ENCODE data around the gene TRIM29.
"Not testable (repeated sequence)": the region's sequence is repeated elsewhere in the genome, so short reads cannot be mapped to it uniquely, and the experiment has no call there.

Gene TRIM29

DNA sequence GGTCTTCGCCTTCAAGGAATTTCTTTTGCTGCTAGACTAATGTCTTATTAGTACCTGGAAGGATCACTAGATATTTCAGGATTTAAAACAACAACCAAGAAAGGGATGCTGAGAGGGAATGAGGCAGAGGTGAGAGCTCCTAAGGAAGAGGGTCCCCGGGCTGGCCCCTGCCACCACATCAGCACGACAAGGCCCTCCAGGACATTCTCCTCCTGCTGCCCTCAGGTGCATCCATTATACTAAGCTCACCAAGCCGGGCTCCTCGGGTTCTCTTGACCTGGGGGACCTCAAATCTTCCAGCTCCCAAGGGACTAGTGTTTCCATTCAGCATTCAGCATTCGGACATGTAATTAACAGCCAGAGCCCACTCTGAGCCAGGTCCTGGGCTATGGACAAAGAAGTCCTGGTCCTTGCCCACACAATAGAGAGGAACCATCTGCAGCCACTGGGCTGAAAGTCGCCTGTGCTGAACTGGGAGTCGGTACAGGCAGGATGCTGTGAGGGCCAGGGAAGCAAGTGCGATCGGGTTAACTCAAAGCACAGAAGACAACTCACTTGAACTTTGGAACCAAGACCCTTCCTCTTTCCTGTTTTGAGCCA lies 43.6 kb upstream of the TRIM29 start:
- Mint-ChIP-seq H3K27me3 (ENCODE audit: low read depth) (peaks cover 8% of the 10 kb centered on the region), H3K9me3 (no peaks in the 10 kb centered on the region), H3K4me1 (peaks cover 81% of the 10 kb centered on the region), H3K4me3 (peak overlapping the region in 2 of 3 experiments; percentile 5 to 22), H3K27ac (peak overlapping the region; percentile 96 to 99 (median 98)), H3K36me3 (ENCODE audit: low read depth) (no peaks in the 10 kb centered on the region)
- TF ChIP-seq, protein P1, sequence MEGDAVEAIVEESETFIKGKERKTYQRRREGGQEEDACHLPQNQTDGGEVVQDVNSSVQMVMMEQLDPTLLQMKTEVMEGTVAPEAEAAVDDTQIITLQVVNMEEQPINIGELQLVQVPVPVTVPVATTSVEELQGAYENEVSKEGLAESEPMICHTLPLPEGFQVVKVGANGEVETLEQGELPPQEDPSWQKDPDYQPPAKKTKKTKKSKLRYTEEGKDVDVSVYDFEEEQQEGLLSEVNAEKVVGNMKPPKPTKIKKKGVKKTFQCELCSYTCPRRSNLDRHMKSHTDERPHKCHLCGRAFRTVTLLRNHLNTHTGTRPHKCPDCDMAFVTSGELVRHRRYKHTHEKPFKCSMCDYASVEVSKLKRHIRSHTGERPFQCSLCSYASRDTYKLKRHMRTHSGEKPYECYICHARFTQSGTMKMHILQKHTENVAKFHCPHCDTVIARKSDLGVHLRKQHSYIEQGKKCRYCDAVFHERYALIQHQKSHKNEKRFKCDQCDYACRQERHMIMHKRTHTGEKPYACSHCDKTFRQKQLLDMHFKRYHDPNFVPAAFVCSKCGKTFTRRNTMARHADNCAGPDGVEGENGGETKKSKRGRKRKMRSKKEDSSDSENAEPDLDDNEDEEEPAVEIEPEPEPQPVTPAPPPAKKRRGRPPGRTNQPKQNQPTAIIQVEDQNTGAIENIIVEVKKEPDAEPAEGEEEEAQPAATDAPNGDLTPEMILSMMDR (IDR thresholded peaks at IDR 0.05; ENCODE audit: unreplicated experiment in 3 of 3): no peak

DNA sequence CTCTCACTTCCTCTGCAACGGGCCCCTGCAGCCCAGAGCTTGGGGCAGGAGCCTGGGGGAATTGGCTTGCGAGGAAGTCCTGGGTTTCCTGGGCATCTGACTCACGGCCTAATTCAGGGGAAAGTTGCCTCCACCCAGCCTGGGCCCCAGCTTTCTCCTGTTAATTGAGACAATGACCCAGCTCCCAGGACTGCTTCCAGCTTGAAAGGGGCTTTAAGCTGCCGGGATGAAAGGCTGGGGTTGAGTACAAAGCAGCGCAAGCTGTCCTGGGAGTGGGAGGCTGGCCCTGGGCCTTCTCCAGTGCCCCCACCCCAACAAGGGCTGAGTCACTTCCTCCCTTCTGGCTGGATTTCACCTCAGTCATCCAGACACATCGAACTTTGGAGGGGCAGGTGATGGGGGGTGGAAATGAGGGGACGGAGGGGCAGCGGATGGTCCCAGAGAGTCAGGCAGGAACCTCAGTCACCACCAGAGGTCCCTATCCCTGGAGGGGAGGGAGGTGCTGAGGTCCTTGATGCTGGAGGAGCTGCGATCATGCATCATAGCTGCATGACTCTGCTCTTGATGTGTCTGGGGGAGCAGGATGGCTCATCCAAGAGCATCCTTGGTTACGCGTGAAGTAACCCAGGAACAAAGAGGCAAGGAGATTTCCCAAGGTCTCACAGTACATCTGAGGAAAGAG lies 42.8 kb upstream of the TRIM29 start:
- Mint-ChIP-seq H3K9me3 (no peaks in the 10 kb centered on the region), H3K27me3 (ENCODE audit: low read depth) (peaks cover 15% of the 10 kb centered on the region), H3K27ac (peak overlapping the region; percentile 96 to 99 (median 98)), H3K36me3 (ENCODE audit: low read depth) (no peaks in the 10 kb centered on the region), H3K4me1 (peaks cover 78% of the 10 kb centered on the region), H3K4me3 (peak overlapping the region in 2 of 3 experiments; percentile 29 to 44)
- TF ChIP-seq, protein P1 (IDR thresholded peaks at IDR 0.05; ENCODE audit: unreplicated experiment in 3 of 3): peak; percentile 10 to 29 (median 20)

DNA sequence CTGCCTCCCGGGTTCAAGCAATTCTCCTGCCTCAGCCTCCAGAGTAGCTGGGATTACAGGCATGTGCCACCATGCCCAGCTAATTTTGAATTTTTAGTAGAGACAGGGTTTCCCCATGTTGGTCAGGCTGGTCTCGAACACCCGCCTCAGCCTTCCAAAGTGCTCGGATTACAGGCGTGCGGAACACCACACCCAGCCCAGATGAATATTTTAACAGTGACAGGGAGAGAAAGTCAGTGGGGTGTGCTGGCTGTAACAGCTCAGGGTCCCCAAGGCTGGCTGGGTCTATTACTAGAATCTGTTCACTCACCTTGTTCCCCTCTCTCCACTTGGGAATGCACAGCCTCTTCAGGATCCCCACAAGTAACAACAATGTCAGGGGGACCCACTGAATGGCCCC lies 42.1 kb upstream of the TRIM29 start:
- Mint-ChIP-seq H3K27me3 (ENCODE audit: low read depth) (peaks cover 15% of the 10 kb centered on the region), H3K4me1 (peaks cover 72% of the 10 kb centered on the region), H3K27ac (peak overlapping the region in 2 of 3 experiments; percentile 96 to 99), H3K4me3 (peak overlapping the region in 1 of 3 experiments; percentile 26)
- H3K36me3 Mint-ChIP-seq (ENCODE audit: low read depth); H3K9me3 Mint-ChIP-seq: not testable (repeated sequence)

DNA sequence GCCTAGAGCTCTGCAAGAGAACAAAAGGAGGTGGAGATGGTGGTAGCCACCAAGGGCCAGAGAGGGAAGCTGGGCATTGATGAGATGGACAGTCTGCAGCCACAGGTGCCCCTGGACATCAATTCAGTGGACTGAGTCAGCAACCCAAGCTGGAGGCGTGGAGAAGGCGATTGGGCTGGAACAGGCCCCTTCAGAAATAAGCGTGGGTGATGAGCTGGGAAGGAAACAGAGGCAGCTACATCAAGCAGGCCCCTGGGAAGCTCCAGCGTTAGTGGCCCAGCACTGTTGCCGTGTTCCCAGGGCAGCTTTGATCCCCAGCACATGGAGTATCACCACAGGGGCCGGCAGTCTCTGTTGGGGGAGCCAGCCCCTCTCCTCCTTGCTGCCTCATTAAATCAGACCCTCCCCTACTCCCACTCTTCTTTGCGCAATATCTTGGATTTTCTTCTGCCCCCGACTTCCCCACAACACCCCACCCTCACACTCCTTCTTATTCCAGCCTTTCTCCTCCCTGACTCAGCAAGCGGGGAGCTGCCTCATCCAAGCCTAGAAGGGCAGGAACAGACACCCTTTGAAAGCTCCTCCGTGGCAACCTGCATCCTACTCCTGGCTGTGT lies 41.3 kb upstream of the TRIM29 start:
- TF ChIP-seq, protein P1 (IDR thresholded peaks at IDR 0.05; ENCODE audit: unreplicated experiment in 3 of 3): no peak
- H3K27ac Mint-ChIP-seq: peak overlapping the region; percentile 73 to 99 (median 96)
- H3K27me3 Mint-ChIP-seq (ENCODE audit: low read depth): peaks cover 15% of the 10 kb centered on the region
- H3K9me3 Mint-ChIP-seq: no peaks in the 10 kb centered on the region
- H3K36me3 Mint-ChIP-seq (ENCODE audit: low read depth): no peaks in the 10 kb centered on the region
- H3K4me3 Mint-ChIP-seq: peak overlapping the region in 1 of 3 experiments; percentile 25
- peaks cover 67% of the 10 kb centered on the region for H3K4me1 Mint-ChIP-seq

DNA sequence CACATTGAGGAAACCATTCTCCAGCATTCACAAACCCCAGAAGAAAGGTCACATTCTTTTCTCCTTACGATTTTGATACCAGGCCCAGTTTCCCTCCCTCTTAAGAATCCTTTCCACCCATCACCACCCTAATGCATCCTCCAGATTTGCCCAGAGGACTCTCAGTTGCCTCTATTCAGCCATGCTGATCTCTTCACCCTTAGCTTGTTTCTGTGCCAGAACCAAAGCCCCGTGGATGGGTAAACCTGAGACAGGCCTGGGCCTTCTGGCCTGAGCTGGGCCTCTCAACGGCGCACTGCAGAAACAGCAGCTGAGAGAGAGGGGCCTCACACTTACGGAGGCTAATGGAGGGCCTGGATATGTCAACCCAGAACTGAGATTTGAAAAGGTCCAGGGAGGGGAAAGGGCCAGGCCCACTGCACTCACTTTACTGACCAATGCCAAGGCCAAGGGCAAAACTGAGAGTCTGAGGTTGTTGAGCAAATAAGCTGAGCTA lies 40.7 kb upstream of the TRIM29 start:
- TF ChIP-seq, protein P1 (IDR thresholded peaks at IDR 0.05; ENCODE audit: unreplicated experiment in 3 of 3): no peak
- H3K27me3 Mint-ChIP-seq (ENCODE audit: low read depth): peaks cover 15% of the 10 kb centered on the region
- H3K4me1 Mint-ChIP-seq: peaks cover 66% of the 10 kb centered on the region
- H3K4me3 Mint-ChIP-seq: peak overlapping the region in 1 of 3 experiments; percentile 25
- H3K36me3 Mint-ChIP-seq (ENCODE audit: low read depth): no peaks in the 10 kb centered on the region
- H3K9me3 Mint-ChIP-seq: no peaks in the 10 kb centered on the region
- H3K27ac Mint-ChIP-seq: peak overlapping the region; percentile 73 to 99 (median 96)

DNA sequence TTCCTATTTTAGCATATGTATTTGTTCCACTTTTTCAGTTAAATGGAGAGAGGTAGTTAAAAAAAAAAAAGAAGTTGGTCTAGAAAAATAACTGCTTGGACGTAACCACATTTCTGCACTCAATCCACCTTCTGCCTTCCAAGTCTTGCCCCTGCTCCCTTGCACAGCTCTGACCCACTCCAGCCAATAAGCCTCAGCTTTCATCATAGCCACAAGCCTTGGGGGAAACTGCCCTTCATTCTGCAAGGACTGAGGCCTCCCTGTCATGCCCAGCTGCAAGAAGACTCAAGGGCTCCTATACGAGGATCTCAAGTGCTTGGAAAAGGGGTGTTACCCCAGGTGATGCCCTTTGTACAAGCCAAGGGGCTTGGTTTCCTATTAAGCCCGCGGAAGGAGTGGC lies 37.0 kb upstream of the TRIM29 start:
- no peaks in the 10 kb centered on the region for H3K9me3 Mint-ChIP-seq
- TF ChIP-seq, protein P1 (IDR thresholded peaks at IDR 0.05; ENCODE audit: unreplicated experiment in 3 of 3): no peak
- H3K27me3 Mint-ChIP-seq (ENCODE audit: low read depth): peaks cover 45% of the 10 kb centered on the region
- peaks cover 47% of the 10 kb centered on the region for H3K4me1 Mint-ChIP-seq
- no peak overlapping the region for H3K4me3 Mint-ChIP-seq
- H3K27ac Mint-ChIP-seq: peak overlapping the region in 1 of 3 experiments; percentile 20
- no peaks in the 10 kb centered on the region for H3K36me3 Mint-ChIP-seq (ENCODE audit: low read depth)
